ENCODE results near the gene HELZ. TPM values are rescaled to one million over a fixed set of nuclear protein-coding genes. Genes with fewer than 3 reads are reported as not detected.

Gene HELZ
- total and polyA plus RNA-seq, 10 donors, result 2.5 to 154 (median 88.7) TPM

- 88 to 96% (median 93%) methylated on average over 5 of the region's 5 CpGs for WGBS, 5 donors
- Histone ChIP-seq H3K9me3 (no peaks in the 10 kb centered on the region), H3K4me3 (no peak overlapping the region), H3K4me1 (peaks cover 31 to 68% (median 47%) of the 10 kb centered on the region in 6 donors), H3K36me3 (peaks cover 0 to 82% (median 49%) of the 10 kb centered on the region in 6 donors), H3K27ac (no peak overlapping the region), H3K27me3 (replicated peaks in 1 of 7) (no peaks in the 10 kb centered on the region)
- DNase-seq, result no peak
- intact Hi-C loops (cut with DNase I; ENCODE audit: low total_unique reads), result no loop called here
- no peak for TF ChIP-seq POLR2A (IDR thresholded peaks at IDR 0.05)
- no peak for TF ChIP-seq CTCF (IDR thresholded peaks at IDR 0.05 in 8 of 11, conservative IDR thresholded peaks at IDR 0.05 in 3 of 11)
- no peak for TF ChIP-seq POLR2AphosphoS5 (IDR thresholded peaks at IDR 0.05)
These were observed 6.0 kb downstream of the HELZ start for GRCh38 chr17:67238991-67239390.

- Histone ChIP-seq H3K36me3 (peaks cover 0 to 98% (median 31%) of the 10 kb centered on the region in 6 donors), H3K27me3 (replicated peaks in 1 of 7) (no peaks in the 10 kb centered on the region), H3K4me1 (peaks cover 0 to 64% (median 13%) of the 10 kb centered on the region in 6 donors), H3K27ac (no peak overlapping the region), H3K4me3 (no peak overlapping the region), H3K9me3 (no peaks in the 10 kb centered on the region)
- DNase-seq, result no peak
- no peak for TF ChIP-seq POLR2A (IDR thresholded peaks at IDR 0.05)
- no peak for TF ChIP-seq POLR2AphosphoS5 (IDR thresholded peaks at IDR 0.05)
- WGBS, 5 donors, result 96 to 99% (median 99%) methylated on average over 2 of the region's 2 CpGs
- intact Hi-C loops (cut with DNase I; ENCODE audit: low total_unique reads), result no loop called here
These were observed 12.6 kb downstream of the HELZ start for GRCh38 chr17:67232441-67232840.

- Histone ChIP-seq H3K36me3 (peaks cover 0 to 92% (median 9%) of the 10 kb centered on the region in 6 donors), H3K27me3 (replicated peaks in 1 of 7) (no peaks in the 10 kb centered on the region), H3K9me3 (no peaks in the 10 kb centered on the region), H3K27ac (no peak overlapping the region), H3K4me3 (no peak overlapping the region), H3K4me1 (peaks cover 0 to 72% (median 13%) of the 10 kb centered on the region in 6 donors)
- WGBS, 5 donors, result 89 to 95% (median 94%) methylated on average over 5 of the region's 5 CpGs
- intact Hi-C loops (cut with DNase I; ENCODE audit: low total_unique reads), result no loop called here
- no peak for DNase-seq
- TF ChIP-seq POLR2A (IDR thresholded peaks at IDR 0.05), result no peak
- no peak for TF ChIP-seq POLR2AphosphoS5 (IDR thresholded peaks at IDR 0.05)
- no peak for TF ChIP-seq CTCF (IDR thresholded peaks at IDR 0.05 in 8 of 11, conservative IDR thresholded peaks at IDR 0.05 in 3 of 11)
These were observed 15.7 kb downstream of the HELZ start for GRCh38 chr17:67229109-67229955.

GRCh38 chr17:67227488-67227887 is 17.5 kb downstream of the HELZ start:
- H3K36me3 ChIP-seq, result peaks cover 0 to 91% (median 7%) of the 10 kb centered on the region in 6 donors
- no peak overlapping the region for H3K27ac ChIP-seq
- H3K9me3 ChIP-seq, result no peaks in the 10 kb centered on the region
- H3K4me1 ChIP-seq, result peaks cover 0 to 75% (median 15%) of the 10 kb centered on the region in 6 donors
- intact Hi-C loops (cut with DNase I; ENCODE audit: low total_unique reads), result no loop called here
- no peak for DNase-seq
- H3K27me3 ChIP-seq (replicated peaks in 1 of 7), result no peaks in the 10 kb centered on the region
- TF ChIP-seq POLR2AphosphoS5 (IDR thresholded peaks at IDR 0.05) (no peak), CTCF (IDR thresholded peaks at IDR 0.05 in 8 of 11, conservative IDR thresholded peaks at IDR 0.05 in 3 of 11) (no peak), POLR2A (IDR thresholded peaks at IDR 0.05) (no peak)
- no peak overlapping the region for H3K4me3 ChIP-seq
